Astrocyte (in vitro differentiated cells and primary cell): ENCODE results near the gene ELMO2. TPM values are rescaled to one million over a fixed set of nuclear protein-coding genes. Genes with fewer than 3 reads are reported as not detected.

Experiments
- DNase-seq: peaks from one replicate; pipeline ENCODE4 v3.0.0-alpha.2; 2010; ENCODE audit warnings: low read depth
- FAIRE-seq: peaks from 2 replicates; lab custom pipeline; 2011; peaks lifted over from hg19 to GRCh38; lab: Jason Lieb, UNC
- H2AFZ ChIP-seq: 2 replicates; pipeline ENCODE4 v1.6.0; 2012; ENCODE audit warnings: low read depth, low read length, inconsistent platforms
- H3K27ac ChIP-seq: 2 replicates; pipeline ENCODE4 v1.5.1; 2011; ENCODE audit warnings: low read depth, low read length, inconsistent platforms
- H3K27me3 ChIP-seq: 2 replicates; pipeline ENCODE4 v1.6.0; 2011; ENCODE audit warnings: low read length, inconsistent platforms; ENCODE audit not compliant: insufficient read depth
- H3K36me3 ChIP-seq: 2 replicates; pipeline ENCODE4 v1.5.1; 2011; ENCODE audit warnings: low read length, inconsistent platforms; ENCODE audit not compliant: insufficient read depth
- H3K4me1 ChIP-seq: 2 replicates; pipeline ENCODE4 v1.5.1; 2011; ENCODE audit warnings: low read length, inconsistent platforms; ENCODE audit not compliant: insufficient read depth
- H3K4me2 ChIP-seq: 2 replicates; pipeline ENCODE4 v1.6.0; 2012; ENCODE audit warnings: low read length, inconsistent platforms
- H3K4me3 ChIP-seq: 2 replicates; pipeline ENCODE4 v1.5.1; 2011; ENCODE audit warnings: low read depth, mild to moderate bottlenecking, low read length, inconsistent platforms; ENCODE audit not compliant: insufficient read depth
- H3K79me2 ChIP-seq: 2 replicates; pipeline ENCODE4 v1.6.0; 2012; ENCODE audit warnings: mild to moderate bottlenecking, low read length, inconsistent platforms; ENCODE audit not compliant: insufficient read depth
- H3K9ac ChIP-seq: 2 replicates; pipeline ENCODE4 v1.6.0; 2012; ENCODE audit warnings: mild to moderate bottlenecking, low read length, inconsistent platforms
- H3K9me3 ChIP-seq: 2 replicates; pipeline ENCODE4 v1.5.1; 2012; ENCODE audit warnings: low read depth, mild to moderate bottlenecking, low read length, inconsistent platforms; ENCODE audit not compliant: insufficient read depth
- H4K20me1 ChIP-seq: 2 replicates; pipeline ENCODE4 v1.6.0; 2012; ENCODE audit warnings: low read length, inconsistent platforms; ENCODE audit not compliant: insufficient read depth
- H3K27ac Mint-ChIP-seq: one replicate; pipeline ENCODE4 v1.8.0; 2021; ENCODE audit warnings: mild to moderate bottlenecking, mixed read lengths; ENCODE audit not compliant: unreplicated experiment
- H3K27me3 Mint-ChIP-seq: one replicate; pipeline ENCODE4 v1.8.0; 2021; ENCODE audit warnings: low read depth, mixed read lengths; ENCODE audit not compliant: unreplicated experiment
- H3K36me3 Mint-ChIP-seq: one replicate; pipeline ENCODE4 v1.8.0; 2021; ENCODE audit warnings: low read depth, mixed read lengths; ENCODE audit not compliant: unreplicated experiment
- H3K4me1 Mint-ChIP-seq: one replicate; pipeline ENCODE4 v1.8.0; 2021; ENCODE audit warnings: low read depth, mixed read lengths; ENCODE audit not compliant: unreplicated experiment
- H3K4me3 Mint-ChIP-seq: one replicate; pipeline ENCODE4 v1.8.0; 2021; ENCODE audit warnings: mild to moderate bottlenecking, moderate library complexity, mixed read lengths; ENCODE audit not compliant: unreplicated experiment
- H3K9me3 Mint-ChIP-seq: one replicate; pipeline ENCODE4 v1.8.0; 2021; ENCODE audit warnings: mild to moderate bottlenecking, mixed read lengths; ENCODE audit not compliant: unreplicated experiment
- EZH2 ChIP-seq: IDR thresholded peaks from 2 replicates; pipeline ENCODE4 v1.6.1; 2012; ENCODE audit warnings: mild to moderate bottlenecking, low read length, inconsistent platforms; ENCODE audit not compliant: insufficient read depth
- total RNA-seq: library from RNA; stranded (reverse); gene quantifications from 2 replicates; pipeline ENCODE4 v1.2.1, GENCODE V29; 2021
- TF ChIP-seq, protein P1 (sequence below): IDR thresholded peaks from 2 replicates; pipeline ENCODE4 v1.5.1; 2011; ENCODE audit warnings: low read depth, mild to moderate bottlenecking, inconsistent platforms, low read length, moderate library complexity; ENCODE audit not compliant: insufficient read depth

The ELMO2 gene
- total RNA-seq, 1 donor from 2014 or later: 53.4 TPM

DNA sequence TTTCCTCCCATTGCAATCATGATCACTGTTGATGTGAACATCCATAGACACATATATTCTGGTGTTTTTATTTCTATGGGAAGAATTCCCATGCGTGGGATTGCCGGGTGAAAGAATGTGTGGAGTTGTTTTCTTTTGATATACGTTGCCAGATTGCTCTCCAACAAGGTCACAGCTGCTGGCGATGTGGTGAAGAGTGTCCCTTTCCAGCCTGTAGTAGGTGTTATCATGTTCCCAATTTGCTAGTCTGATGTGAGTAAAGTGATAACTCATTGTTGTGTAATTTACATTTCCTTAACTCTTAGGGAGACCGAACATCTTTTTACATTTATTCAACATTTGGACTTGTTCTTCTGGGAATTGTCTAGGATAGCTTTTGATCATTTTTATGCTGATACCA, 14.5 kb upstream of the ELMO2 start:
- no peaks in the 10 kb centered on the region for H3K27me3 Mint-ChIP-seq
- DNase-seq (no peak), FAIRE-seq (no peak)
- Histone ChIP-seq H3K4me1 (peaks cover 4% of the 10 kb centered on the region), H3K27ac (no peak overlapping the region), H3K4me2 (no peak overlapping the region), H3K9me3 (no peaks in the 10 kb centered on the region), H3K27me3 (peaks cover 6% of the 10 kb centered on the region), H3K9ac (no peak overlapping the region), H3K4me3 (no peak overlapping the region), H4K20me1 (no peaks in the 10 kb centered on the region), H3K79me2 (no peaks in the 10 kb centered on the region), H3K36me3 (no peaks in the 10 kb centered on the region), H2AFZ (no peak overlapping the region)
- no peak overlapping the region for H3K4me3 Mint-ChIP-seq
- no peaks in the 10 kb centered on the region for H3K9me3 Mint-ChIP-seq
- H3K27ac Mint-ChIP-seq: no peak overlapping the region
- no peak for TF ChIP-seq EZH2
- TF ChIP-seq, protein P1, sequence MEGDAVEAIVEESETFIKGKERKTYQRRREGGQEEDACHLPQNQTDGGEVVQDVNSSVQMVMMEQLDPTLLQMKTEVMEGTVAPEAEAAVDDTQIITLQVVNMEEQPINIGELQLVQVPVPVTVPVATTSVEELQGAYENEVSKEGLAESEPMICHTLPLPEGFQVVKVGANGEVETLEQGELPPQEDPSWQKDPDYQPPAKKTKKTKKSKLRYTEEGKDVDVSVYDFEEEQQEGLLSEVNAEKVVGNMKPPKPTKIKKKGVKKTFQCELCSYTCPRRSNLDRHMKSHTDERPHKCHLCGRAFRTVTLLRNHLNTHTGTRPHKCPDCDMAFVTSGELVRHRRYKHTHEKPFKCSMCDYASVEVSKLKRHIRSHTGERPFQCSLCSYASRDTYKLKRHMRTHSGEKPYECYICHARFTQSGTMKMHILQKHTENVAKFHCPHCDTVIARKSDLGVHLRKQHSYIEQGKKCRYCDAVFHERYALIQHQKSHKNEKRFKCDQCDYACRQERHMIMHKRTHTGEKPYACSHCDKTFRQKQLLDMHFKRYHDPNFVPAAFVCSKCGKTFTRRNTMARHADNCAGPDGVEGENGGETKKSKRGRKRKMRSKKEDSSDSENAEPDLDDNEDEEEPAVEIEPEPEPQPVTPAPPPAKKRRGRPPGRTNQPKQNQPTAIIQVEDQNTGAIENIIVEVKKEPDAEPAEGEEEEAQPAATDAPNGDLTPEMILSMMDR: no peak
- H3K4me1 Mint-ChIP-seq: no peaks in the 10 kb centered on the region
- H3K36me3 Mint-ChIP-seq: no peaks in the 10 kb centered on the region

DNA sequence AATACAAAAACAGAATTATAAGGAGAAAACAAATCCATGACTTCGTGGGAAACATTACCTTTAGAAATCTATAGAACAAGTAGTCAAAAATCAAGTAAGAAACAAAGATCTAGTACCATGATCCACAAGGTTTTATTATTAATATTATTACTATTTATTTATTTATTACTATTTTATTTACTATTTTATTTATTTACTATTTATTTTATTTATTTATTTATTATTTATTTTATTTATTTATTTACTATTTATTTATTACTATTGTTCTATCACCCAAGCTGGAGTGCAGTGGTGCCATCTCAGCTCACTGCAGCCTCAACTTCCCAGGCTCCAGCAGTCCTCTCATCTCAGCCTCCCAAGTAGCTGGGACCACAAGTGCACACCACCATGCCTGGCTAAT, 13.5 kb upstream of the ELMO2 start:
- FAIRE-seq (no peak), DNase-seq (no peak)
- no peak overlapping the region for H3K4me2 ChIP-seq
- Mint-ChIP-seq H3K36me3 (no peaks in the 10 kb centered on the region), H3K9me3 (no peaks in the 10 kb centered on the region), H3K4me1 (no peaks in the 10 kb centered on the region), H3K27ac (no peak overlapping the region), H3K4me3 (no peak overlapping the region), H3K27me3 (no peaks in the 10 kb centered on the region)
- H4K20me1 ChIP-seq: no peaks in the 10 kb centered on the region
- no peaks in the 10 kb centered on the region for H3K36me3 ChIP-seq
- no peaks in the 10 kb centered on the region for H3K9me3 ChIP-seq
- H3K4me3 ChIP-seq: no peak overlapping the region
- TF ChIP-seq EZH2: no peak
- TF ChIP-seq, protein P1: no peak
- H3K79me2 ChIP-seq: no peaks in the 10 kb centered on the region
- no peak overlapping the region for H3K9ac ChIP-seq
- no peak overlapping the region for H2AFZ ChIP-seq
- no peak overlapping the region for H3K27ac ChIP-seq
- peaks cover 4% of the 10 kb centered on the region for H3K4me1 ChIP-seq
- peaks cover 12% of the 10 kb centered on the region for H3K27me3 ChIP-seq

DNA sequence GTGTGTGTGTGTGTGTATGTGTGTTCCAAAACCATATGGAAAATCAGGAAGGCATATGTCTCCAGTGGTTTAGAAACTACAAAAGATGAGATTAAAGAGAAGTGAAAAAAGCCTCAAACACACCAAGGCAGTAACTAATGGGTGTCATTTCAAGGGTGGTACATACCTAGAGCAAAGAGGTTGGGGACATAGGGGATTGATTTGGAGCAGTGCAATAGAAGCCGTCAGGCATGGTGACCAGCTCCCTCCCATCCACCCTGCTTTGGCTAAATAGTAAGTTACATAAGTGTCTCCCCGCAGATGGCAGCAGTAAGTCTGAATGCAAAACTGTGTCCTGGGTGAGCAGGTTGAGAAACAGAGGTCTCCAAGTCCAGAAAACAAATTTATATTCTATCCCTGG, 10.4 kb upstream of the ELMO2 start:
- Histone ChIP-seq H2AFZ (no peak overlapping the region), H3K9me3 (no peaks in the 10 kb centered on the region), H3K27ac (no peak overlapping the region), H3K4me1 (peaks cover 4% of the 10 kb centered on the region), H3K4me3 (no peak overlapping the region), H3K36me3 (no peaks in the 10 kb centered on the region), H3K79me2 (no peaks in the 10 kb centered on the region), H3K9ac (no peak overlapping the region), H3K27me3 (peaks cover 20% of the 10 kb centered on the region), H3K4me2 (no peak overlapping the region), H4K20me1 (no peaks in the 10 kb centered on the region)
- peaks cover 4% of the 10 kb centered on the region for H3K9me3 Mint-ChIP-seq
- no peak overlapping the region for H3K4me3 Mint-ChIP-seq
- H3K27ac Mint-ChIP-seq: no peak overlapping the region
- H3K27me3 Mint-ChIP-seq: no peaks in the 10 kb centered on the region
- no peak for FAIRE-seq
- TF ChIP-seq EZH2: no peak
- TF ChIP-seq, protein P1: no peak
- peaks cover 6% of the 10 kb centered on the region for H3K4me1 Mint-ChIP-seq
- H3K36me3 Mint-ChIP-seq: no peaks in the 10 kb centered on the region
- DNase-seq: no peak
